ENCODE results near the gene GARNL3. TPM values are rescaled to one million over a fixed set of nuclear protein-coding genes. Genes with fewer than 3 reads are reported as not detected.
A peak's percentile ranks its signal among the peaks of the same experiment; 100 is the strongest.

The GARNL3 gene
- total and polyA plus RNA-seq, 2 experiments from 2014 or later, result 8.7 to 21.9 TPM

DNA sequence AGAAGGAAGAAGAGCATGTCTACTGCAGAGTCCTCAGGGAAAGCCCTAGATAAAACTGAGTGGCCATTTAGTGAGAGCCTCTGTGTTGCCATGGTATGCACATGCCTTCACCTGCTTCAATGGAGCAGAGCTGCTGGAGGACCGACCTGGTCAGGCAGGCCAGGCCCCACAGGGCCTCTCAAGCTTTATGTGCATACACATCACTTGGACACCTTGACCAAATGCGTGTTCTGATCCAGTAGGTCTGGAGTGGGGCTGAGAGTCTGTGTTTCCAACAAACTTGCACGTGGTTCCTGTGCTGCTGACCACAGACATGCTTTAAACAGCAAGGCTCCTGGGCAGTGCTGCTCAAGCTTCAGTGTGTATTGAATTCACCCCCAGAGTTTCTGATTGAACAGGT, 81.0 kb downstream of the GARNL3 start:
- Histone ChIP-seq H3K4me3 (no peak overlapping the region), H3K27me3 (ENCODE audit: insufficient read depth) (no peaks in the 10 kb centered on the region), H3K36me3 (ENCODE audit: insufficient read depth) (no peaks in the 10 kb centered on the region), H4K20me1 (replicated peaks; ENCODE audit: insufficient read depth) (no peaks in the 10 kb centered on the region), H2AFZ (no peak overlapping the region), H3K79me2 (replicated peaks; ENCODE audit: insufficient read depth) (no peaks in the 10 kb centered on the region), H3K4me1 (ENCODE audit: insufficient read depth) (no peaks in the 10 kb centered on the region), H3K9me2 (ENCODE audit: insufficient read depth) (no peaks in the 10 kb centered on the region), H3K27ac (ENCODE audit: low read depth) (no peak overlapping the region), H3F3A (replicated peaks; ENCODE audit: low read depth) (no peaks in the 10 kb centered on the region), H3K4me2 (no peak overlapping the region)
- H3K9me3 Mint-ChIP-seq, result no peaks in the 10 kb centered on the region
- no peak overlapping the region for H3K4me3 Mint-ChIP-seq
- no peak overlapping the region for H3K27ac Mint-ChIP-seq
- peaks cover 10% of the 10 kb centered on the region; the same call in 2 of the 3 replicates for H3K4me1 Mint-ChIP-seq
- H3K36me3 Mint-ChIP-seq (ENCODE audit: low read depth), result 0 out of 3 replicates have a peak, but pooled peaks cover 1% of the 10 kb centered on the region
- H3K27me3 Mint-ChIP-seq (ENCODE audit: insufficient read depth, low read depth, poor library complexity), result no peaks in the 10 kb centered on the region
- ATAC-seq (no peak), DNase-seq (ENCODE audit: low spot score) (no peak)
- TF ChIP-seq NANOG (IDR thresholded peaks at IDR 0.05; ENCODE audit: borderline replicate concordance) (no peak), ZNF114 (CRISPR knock-in tag; IDR thresholded peaks at IDR 0.05) (no peak)
- TF ChIP-seq, protein P1, sequence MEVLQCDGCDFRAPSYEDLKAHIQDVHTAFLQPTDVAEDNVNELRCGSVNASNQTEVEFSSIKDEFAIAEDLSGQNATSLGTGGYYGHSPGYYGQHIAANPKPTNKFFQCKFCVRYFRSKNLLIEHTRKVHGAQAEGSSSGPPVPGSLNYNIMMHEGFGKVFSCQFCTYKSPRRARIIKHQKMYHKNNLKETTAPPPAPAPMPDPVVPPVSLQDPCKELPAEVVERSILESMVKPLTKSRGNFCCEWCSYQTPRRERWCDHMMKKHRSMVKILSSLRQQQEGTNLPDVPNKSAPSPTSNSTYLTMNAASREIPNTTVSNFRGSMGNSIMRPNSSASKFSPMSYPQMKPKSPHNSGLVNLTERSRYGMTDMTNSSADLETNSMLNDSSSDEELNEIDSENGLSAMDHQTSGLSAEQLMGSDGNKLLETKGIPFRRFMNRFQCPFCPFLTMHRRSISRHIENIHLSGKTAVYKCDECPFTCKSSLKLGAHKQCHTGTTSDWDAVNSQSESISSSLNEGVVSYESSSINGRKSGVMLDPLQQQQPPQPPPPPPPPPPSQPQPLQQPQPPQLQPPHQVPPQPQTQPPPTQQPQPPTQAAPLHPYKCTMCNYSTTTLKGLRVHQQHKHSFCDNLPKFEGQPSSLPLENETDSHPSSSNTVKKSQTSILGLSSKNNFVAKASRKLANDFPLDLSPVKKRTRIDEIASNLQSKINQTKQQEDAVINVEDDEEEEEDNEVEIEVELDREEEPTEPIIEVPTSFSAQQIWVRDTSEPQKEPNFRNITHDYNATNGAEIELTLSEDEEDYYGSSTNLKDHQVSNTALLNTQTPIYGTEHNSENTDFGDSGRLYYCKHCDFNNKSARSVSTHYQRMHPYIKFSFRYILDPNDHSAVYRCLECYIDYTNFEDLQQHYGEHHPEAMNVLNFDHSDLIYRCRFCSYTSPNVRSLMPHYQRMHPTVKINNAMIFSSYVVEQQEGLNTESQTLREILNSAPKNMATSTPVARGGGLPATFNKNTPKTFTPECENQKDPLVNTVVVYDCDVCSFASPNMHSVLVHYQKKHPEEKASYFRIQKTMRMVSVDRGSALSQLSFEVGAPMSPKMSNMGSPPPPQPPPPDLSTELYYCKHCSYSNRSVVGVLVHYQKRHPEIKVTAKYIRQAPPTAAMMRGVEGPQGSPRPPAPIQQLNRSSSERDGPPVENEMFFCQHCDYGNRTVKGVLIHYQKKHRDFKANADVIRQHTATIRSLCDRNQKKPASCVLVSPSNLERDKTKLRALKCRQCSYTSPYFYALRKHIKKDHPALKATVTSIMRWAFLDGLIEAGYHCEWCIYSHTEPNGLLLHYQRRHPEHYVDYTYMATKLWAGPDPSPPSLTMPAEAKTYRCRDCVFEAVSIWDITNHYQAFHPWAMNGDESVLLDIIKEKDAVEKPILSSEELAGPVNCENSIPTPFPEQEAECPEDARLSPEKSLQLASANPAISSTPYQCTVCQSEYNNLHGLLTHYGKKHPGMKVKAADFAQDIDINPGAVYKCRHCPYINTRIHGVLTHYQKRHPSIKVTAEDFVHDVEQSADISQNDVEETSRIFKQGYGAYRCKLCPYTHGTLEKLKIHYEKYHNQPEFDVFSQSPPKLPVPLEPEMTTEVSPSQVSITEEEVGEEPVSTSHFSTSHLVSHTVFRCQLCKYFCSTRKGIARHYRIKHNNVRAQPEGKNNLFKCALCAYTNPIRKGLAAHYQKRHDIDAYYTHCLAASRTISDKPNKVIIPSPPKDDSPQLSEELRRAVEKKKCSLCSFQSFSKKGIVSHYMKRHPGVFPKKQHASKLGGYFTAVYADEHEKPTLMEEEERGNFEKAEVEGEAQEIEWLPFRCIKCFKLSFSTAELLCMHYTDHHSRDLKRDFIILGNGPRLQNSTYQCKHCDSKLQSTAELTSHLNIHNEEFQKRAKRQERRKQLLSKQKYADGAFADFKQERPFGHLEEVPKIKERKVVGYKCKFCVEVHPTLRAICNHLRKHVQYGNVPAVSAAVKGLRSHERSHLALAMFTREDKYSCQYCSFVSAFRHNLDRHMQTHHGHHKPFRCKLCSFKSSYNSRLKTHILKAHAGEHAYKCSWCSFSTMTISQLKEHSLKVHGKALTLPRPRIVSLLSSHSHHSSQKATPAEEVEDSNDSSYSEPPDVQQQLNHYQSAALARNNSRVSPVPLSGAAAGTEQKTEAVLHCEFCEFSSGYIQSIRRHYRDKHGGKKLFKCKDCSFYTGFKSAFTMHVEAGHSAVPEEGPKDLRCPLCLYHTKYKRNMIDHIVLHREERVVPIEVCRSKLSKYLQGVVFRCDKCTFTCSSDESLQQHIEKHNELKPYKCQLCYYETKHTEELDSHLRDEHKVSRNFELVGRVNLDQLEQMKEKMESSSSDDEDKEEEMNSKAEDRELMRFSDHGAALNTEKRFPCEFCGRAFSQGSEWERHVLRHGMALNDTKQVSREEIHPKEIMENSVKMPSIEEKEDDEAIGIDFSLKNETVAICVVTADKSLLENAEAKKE (CRISPR knock-in tag; IDR thresholded peaks at IDR 0.05), result no peak

DNA sequence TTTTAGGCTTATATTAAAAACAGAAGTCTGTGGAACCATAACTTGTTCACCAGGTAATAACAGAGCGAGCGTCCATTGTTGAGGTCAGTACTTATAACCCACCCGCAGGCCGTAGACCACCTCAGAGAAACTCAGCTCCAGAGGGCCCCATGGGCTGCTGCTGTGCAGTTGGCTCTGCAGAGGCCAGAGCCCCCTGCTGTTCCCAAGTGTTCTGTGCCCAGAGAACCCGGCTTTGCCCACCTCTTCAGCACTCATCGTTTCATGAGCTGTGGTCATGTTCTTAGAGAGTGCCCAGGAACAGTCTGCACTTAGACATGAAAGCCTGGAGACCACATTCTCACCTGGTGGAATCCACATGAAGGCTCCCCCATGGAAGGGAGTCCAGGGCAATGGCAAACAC, 82.0 kb downstream of the GARNL3 start:
- ATAC-seq (no peak), DNase-seq (ENCODE audit: low spot score) (no peak)
- H3K4me3 ChIP-seq, result no peak overlapping the region
- no peaks in the 10 kb centered on the region for H3K27me3 ChIP-seq (ENCODE audit: insufficient read depth)
- no peaks in the 10 kb centered on the region for H3K9me2 ChIP-seq (ENCODE audit: insufficient read depth)
- no peak overlapping the region for H2AFZ ChIP-seq
- H4K20me1 ChIP-seq (replicated peaks; ENCODE audit: insufficient read depth), result no peaks in the 10 kb centered on the region
- H3K36me3 ChIP-seq (ENCODE audit: insufficient read depth), result no peaks in the 10 kb centered on the region
- H3K4me2 ChIP-seq, result no peak overlapping the region
- H3K27me3 Mint-ChIP-seq (ENCODE audit: insufficient read depth, low read depth, poor library complexity), result no peaks in the 10 kb centered on the region
- no peaks in the 10 kb centered on the region for H3F3A ChIP-seq (replicated peaks; ENCODE audit: low read depth)
- peaks cover 10% of the 10 kb centered on the region; the same call in 2 of the 3 replicates for H3K4me1 Mint-ChIP-seq
- no peak overlapping the region for H3K27ac ChIP-seq (ENCODE audit: low read depth)
- no peaks in the 10 kb centered on the region for H3K79me2 ChIP-seq (replicated peaks; ENCODE audit: insufficient read depth)
- TF ChIP-seq, protein P2, sequence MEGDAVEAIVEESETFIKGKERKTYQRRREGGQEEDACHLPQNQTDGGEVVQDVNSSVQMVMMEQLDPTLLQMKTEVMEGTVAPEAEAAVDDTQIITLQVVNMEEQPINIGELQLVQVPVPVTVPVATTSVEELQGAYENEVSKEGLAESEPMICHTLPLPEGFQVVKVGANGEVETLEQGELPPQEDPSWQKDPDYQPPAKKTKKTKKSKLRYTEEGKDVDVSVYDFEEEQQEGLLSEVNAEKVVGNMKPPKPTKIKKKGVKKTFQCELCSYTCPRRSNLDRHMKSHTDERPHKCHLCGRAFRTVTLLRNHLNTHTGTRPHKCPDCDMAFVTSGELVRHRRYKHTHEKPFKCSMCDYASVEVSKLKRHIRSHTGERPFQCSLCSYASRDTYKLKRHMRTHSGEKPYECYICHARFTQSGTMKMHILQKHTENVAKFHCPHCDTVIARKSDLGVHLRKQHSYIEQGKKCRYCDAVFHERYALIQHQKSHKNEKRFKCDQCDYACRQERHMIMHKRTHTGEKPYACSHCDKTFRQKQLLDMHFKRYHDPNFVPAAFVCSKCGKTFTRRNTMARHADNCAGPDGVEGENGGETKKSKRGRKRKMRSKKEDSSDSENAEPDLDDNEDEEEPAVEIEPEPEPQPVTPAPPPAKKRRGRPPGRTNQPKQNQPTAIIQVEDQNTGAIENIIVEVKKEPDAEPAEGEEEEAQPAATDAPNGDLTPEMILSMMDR (conservative IDR thresholded peaks at IDR 0.05; ENCODE audit: low read depth in 2 of 2), result peak in 1 of 2 experiments; percentile 20; a peak in 1 of 4 replicates
- TF ChIP-seq, protein P1 (CRISPR knock-in tag; IDR thresholded peaks at IDR 0.05), result no peak
- no peaks in the 10 kb centered on the region for H3K36me3 Mint-ChIP-seq (ENCODE audit: low read depth)
- no peak overlapping the region for H3K4me3 Mint-ChIP-seq
- no peaks in the 10 kb centered on the region for H3K4me1 ChIP-seq (ENCODE audit: insufficient read depth)
- no peaks in the 10 kb centered on the region for H3K9me3 Mint-ChIP-seq
- H3K27ac Mint-ChIP-seq, result no peak overlapping the region
